HEK293 (cell line): ENCODE measurements around the gene NXPH1.

ENCODE experiments used
- CTCF ChIA-PET: fragments of 350-600 bp; formaldehyde crosslinking; extraction: SDS; loops from one replicate; lab custom pipeline; 2021; ENCODE audit warnings: antibody characterized with exemption; lab: Yijun Ruan, JAX
- POLR2A ChIA-PET: fragments of 300-600 bp; formaldehyde crosslinking; extraction: SDS; loops from one replicate; lab custom pipeline; 2020; ENCODE audit warnings: antibody characterized with exemption, inconsistent platforms; lab: Yijun Ruan, JAX
- H3K27ac ChIP-seq: fragments of 200-500 bp; sonication (Bioruptor generic); 2 replicates; pipeline ENCODE4 v1.5.1; 2014; ENCODE audit warnings: low read depth, low read length, control low read depth, inconsistent platforms; ENCODE audit errors: extremely low read depth
- H3K36me3 ChIP-seq, 2 experiments: fragments of 200-500 bp in 1 of 2; sonication (Bioruptor generic) in 1 of 2; 1 replicate in 1 of 2; 2 replicates in 1 of 2; pipeline ENCODE4 v1.5.1; 2014 to 2017; ENCODE audit warnings: inconsistent platforms in 2 of 2, low read length in 2 of 2; ENCODE audit not compliant: control insufficient read depth in 2 of 2, insufficient read depth in 1 of 2
- H3K4me1 ChIP-seq: fragments of 200-500 bp; sonication (Bioruptor generic); 2 replicates; pipeline ENCODE4 v1.5.1; 2014; ENCODE audit warnings: mild to moderate bottlenecking, low read length, inconsistent platforms; ENCODE audit not compliant: control insufficient read depth, insufficient read depth
- H3K4me3 ChIP-seq: 2 replicates; pipeline ENCODE4 v1.5.1; 2011; ENCODE audit warnings: low read depth, mild to moderate bottlenecking, control low read depth, low read length, moderate library complexity
- H3K9me3 ChIP-seq: fragments of 200-500 bp; sonication (Bioruptor generic); 2 replicates; pipeline ENCODE4 v1.5.1; 2014; ENCODE audit warnings: low read depth, low read length, inconsistent platforms; ENCODE audit not compliant: control insufficient read depth, insufficient read depth
- BCL11A ChIP-seq: fragments of 450-650 bp; formaldehyde crosslinking; IDR thresholded peaks from 2 replicates; pipeline ENCODE4 v1.5.1; 2016; ENCODE audit warnings: low read depth, missing biosample characterization, missing genetic modification characterization
- BCL11B ChIP-seq: fragments of 450-650 bp; formaldehyde crosslinking; IDR thresholded peaks from 2 replicates; pipeline ENCODE4 v1.5.1; 2016; ENCODE audit warnings: low read depth, missing biosample characterization, missing genetic modification characterization
- HOXA7 ChIP-seq: sonication (generic); formaldehyde crosslinking; IDR thresholded peaks from 2 replicates; pipeline ENCODE4 v1.8.1; 2022; ENCODE audit warnings: missing genetic modification reagents, borderline replicate concordance
- HOXC10 ChIP-seq: sonication (generic); formaldehyde crosslinking; IDR thresholded peaks from 2 replicates; pipeline ENCODE4 v1.8.1; 2023; ENCODE audit warnings: mild to moderate bottlenecking, missing genetic modification reagents
- MZF1 ChIP-seq: fragments of 450-650 bp; formaldehyde crosslinking; IDR thresholded peaks from 2 replicates; pipeline ENCODE4 v1.5.1; 2017; ENCODE audit warnings: missing biosample characterization, missing genetic modification characterization, borderline replicate concordance
- PRDM2 ChIP-seq: fragments of 450-650 bp; formaldehyde crosslinking; IDR thresholded peaks from 2 replicates; pipeline ENCODE4 v1.5.1; 2016; ENCODE audit warnings: missing biosample characterization, missing genetic modification characterization, borderline replicate concordance
- SCRT1 ChIP-seq: fragments of 450-650 bp; formaldehyde crosslinking; IDR thresholded peaks from 2 replicates; pipeline ENCODE4 v1.5.1; 2016; ENCODE audit warnings: missing biosample characterization, missing genetic modification characterization, borderline replicate concordance
- SP7 ChIP-seq: fragments of 450-650 bp; formaldehyde crosslinking; IDR thresholded peaks from 2 replicates; pipeline ENCODE4 v1.5.1; 2016; ENCODE audit warnings: missing biosample characterization, missing genetic modification characterization
- ZBTB26 ChIP-seq: fragments of 450-650 bp; formaldehyde crosslinking; optimal IDR thresholded peaks from 2 replicates; pipeline ENCODE3; 2016; ENCODE audit warnings: missing biosample characterization, mild to moderate bottlenecking, missing genetic modification characterization
- ZNF10 ChIP-seq: fragments of 450-650 bp; formaldehyde crosslinking; IDR thresholded peaks from 2 replicates; pipeline ENCODE4 v1.5.1; 2017; ENCODE audit warnings: missing biosample characterization, missing genetic modification characterization
- ZNF121 ChIP-seq: fragments of 450-650 bp; formaldehyde crosslinking; IDR thresholded peaks from 2 replicates; pipeline ENCODE4 v1.5.1; 2016; ENCODE audit warnings: missing biosample characterization, missing genetic modification characterization
- ZNF157 ChIP-seq: fragments of 450-650 bp; formaldehyde crosslinking; IDR thresholded peaks from 2 replicates; pipeline ENCODE4 v1.5.1; 2016; ENCODE audit warnings: missing biosample characterization, missing genetic modification characterization
- ZNF169 ChIP-seq: fragments of 450-650 bp; formaldehyde crosslinking; IDR thresholded peaks from 2 replicates; pipeline ENCODE4 v1.5.1; 2016; ENCODE audit warnings: missing biosample characterization, missing genetic modification characterization
- ZNF2 ChIP-seq: fragments of 450-650 bp; formaldehyde crosslinking; IDR thresholded peaks from 2 replicates; pipeline ENCODE4 v1.5.1; 2016; ENCODE audit warnings: missing biosample characterization, missing genetic modification characterization
- ZNF510 ChIP-seq: fragments of 450-650 bp; formaldehyde crosslinking; IDR thresholded peaks from 2 replicates; pipeline ENCODE4 v1.5.1; 2018; ENCODE audit warnings: mild to moderate bottlenecking, missing genetic modification characterization, missing biosample characterization; ENCODE audit not compliant: insufficient replicate concordance
- ZNF623 ChIP-seq: fragments of 450-650 bp; formaldehyde crosslinking; IDR thresholded peaks from 2 replicates; pipeline ENCODE4 v1.5.1; 2016; ENCODE audit warnings: missing biosample characterization, missing genetic modification characterization
- ZNF664 ChIP-seq: fragments of 450-650 bp; formaldehyde crosslinking; IDR thresholded peaks from 2 replicates; pipeline ENCODE4 v1.5.1; 2016; ENCODE audit warnings: missing biosample characterization, missing genetic modification characterization
- ZNF704 ChIP-seq: fragments of 450-650 bp; formaldehyde crosslinking; IDR thresholded peaks from 2 replicates; pipeline ENCODE4 v1.5.1; 2016; ENCODE audit warnings: missing biosample characterization, missing genetic modification characterization
- ZNF830 ChIP-seq: fragments of 450-650 bp; IDR thresholded peaks from 2 replicates; pipeline ENCODE4 v1.5.0; 2018; ENCODE audit warnings: missing biosample characterization, missing genetic modification characterization, low read depth, mild to moderate bottlenecking, moderate library complexity
- ZNF843 ChIP-seq: fragments of 450-650 bp; formaldehyde crosslinking; IDR thresholded peaks from 2 replicates; pipeline ENCODE4 v1.5.1; 2016; ENCODE audit warnings: missing biosample characterization, missing genetic modification characterization

Gene NXPH1

GRCh38 chr7:8699875-8700624 lies 266.6 kb downstream of the NXPH1 start (continued):
- no peak for TF ChIP-seq PRDM2 (tag by site-specific recombination)
- no peak for TF ChIP-seq SCRT1 (tag by site-specific recombination)
- TF ChIP-seq MZF1 (tag by site-specific recombination) = no peak
- TF ChIP-seq BCL11A (tag by site-specific recombination) = no peak
- no peak for TF ChIP-seq HOXC10 (CRISPR knock-in tag)
- TF ChIP-seq ZNF623 (tag by site-specific recombination) = no peak

- H3K36me3 ChIP-seq = no peaks in the 10 kb centered on the region
- H3K27ac ChIP-seq = no peak overlapping the region
- H3K4me1 ChIP-seq = no peaks in the 10 kb centered on the region
- CTCF ChIA-PET = no interaction called here
- H3K4me3 ChIP-seq = no peak overlapping the region
- H3K9me3 ChIP-seq = no peaks in the 10 kb centered on the region
- TF ChIP-seq ZBTB26 (no peak), HOXA7 (CRISPR knock-in tag) (no peak), ZNF510 (tag by site-specific recombination) (no peak), ZNF830 (tag by site-specific recombination) (no peak), ZNF121 (tag by site-specific recombination) (no peak), ZNF843 (tag by site-specific recombination) (no peak), SP7 (tag by site-specific recombination) (no peak), ZNF10 (tag by site-specific recombination) (no peak), BCL11B (no peak), ZNF2 (no peak), ZNF704 (tag by site-specific recombination) (no peak), ZNF157 (tag by site-specific recombination) (no peak), ZNF169 (no peak), ZNF664 (tag by site-specific recombination) (no peak)
- POLR2A ChIA-PET = no interaction called here
Measured at GRCh38 chr7:8702807-8703206, 269.4 kb downstream of the NXPH1 start.
